RCC 7860 (cell line): ENCODE measurements around the gene MLF2.

Source experiments
- DNase-seq: peaks from one replicate; pipeline ENCODE4 v3.0.0-alpha.2; 2015; ENCODE audit warnings: low spot score
- FAIRE-seq: peaks from 2 replicates; lab custom pipeline; 2012; peaks lifted over from hg19 to GRCh38; lab: Jason Lieb, UNC

The MLF2 gene

DNA sequence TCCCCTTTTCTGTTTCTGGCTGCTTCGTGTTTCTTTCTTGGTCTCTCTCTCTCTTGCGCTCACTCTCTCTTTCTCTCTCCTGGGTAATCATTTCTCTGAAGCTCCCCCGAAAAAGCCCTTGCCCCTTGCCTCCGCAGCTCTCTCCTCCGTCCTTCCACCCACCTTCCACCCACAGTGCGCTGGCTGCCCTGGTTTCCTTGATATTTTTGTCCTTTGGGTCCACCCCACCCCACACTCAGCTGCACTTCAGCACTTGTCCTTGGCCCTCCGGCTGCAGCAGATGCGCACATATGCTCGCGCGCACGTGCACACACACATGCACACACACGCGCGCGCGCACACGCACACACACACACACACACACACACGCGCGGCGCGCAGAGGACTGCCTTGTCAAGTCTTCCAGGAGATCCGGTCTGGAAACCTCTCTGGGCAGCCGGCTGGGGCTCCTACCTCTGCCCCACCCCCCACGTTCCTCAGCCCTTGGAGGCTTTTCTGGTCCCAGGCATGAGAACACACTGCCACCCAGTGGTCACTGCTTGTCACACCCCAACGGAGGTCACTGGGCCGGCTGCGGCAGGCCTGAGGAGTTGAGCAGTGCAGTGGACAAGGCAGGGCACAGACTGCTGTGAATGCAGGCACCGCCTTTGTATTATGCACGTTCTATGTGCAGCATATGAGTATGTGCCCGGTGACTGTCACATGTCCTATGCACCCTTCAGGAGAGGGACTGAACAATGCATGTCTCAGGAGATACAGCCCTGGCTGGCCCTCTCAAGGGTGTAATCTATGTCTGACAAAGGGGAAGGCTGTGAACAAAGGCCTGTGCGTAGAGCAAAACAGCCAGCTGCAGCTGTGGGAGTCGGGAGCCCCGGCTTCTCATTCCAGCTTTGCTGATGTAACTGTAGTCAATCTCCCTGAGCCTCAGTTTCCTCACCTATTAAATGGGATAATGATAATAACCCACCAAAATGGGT, 25.9 kb upstream of the MLF2 start:
- peak; percentile 18 for FAIRE-seq

GRCh38 chr12:6778217-6778573, 25.3 kb upstream of the MLF2 start:
- FAIRE-seq (no peak), DNase-seq (no peak)

More for the DNA sequence above, 25.9 kb upstream of the MLF2 start:
- DNase-seq, result peak; percentile 77

- no peak for DNase-seq
- no peak for FAIRE-seq
Observed at GRCh38 chr12:6777386-6777785, 24.4 kb upstream of the MLF2 start.

- FAIRE-seq, result no peak
- no peak for DNase-seq
Observed at GRCh38 chr12:6775185-6776174, 22.5 kb upstream of the MLF2 start.

DNA sequence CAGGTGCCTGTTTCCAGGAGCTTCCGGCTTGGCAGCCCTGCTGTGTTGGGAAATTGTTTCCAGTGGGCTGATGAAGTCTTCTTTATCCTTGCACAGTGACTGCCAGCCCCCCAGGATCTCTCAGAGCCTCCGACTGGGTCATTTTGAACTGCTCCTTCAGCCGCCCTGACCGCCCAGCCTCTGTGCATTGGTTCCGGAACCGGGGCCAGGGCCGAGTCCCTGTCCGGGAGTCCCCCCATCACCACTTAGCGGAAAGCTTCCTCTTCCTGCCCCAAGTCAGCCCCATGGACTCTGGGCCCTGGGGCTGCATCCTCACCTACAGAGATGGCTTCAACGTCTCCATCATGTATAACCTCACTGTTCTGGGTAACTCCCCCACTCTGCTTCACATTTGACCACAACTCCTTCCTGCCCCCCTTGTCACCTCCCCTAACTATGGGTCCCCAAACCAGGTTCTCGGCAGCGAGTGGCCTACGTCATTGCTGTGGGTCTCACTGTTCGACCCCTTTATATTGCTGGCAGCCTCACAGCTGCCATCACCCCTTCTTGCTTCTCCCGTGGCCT, 21.6 kb upstream of the MLF2 start:
- FAIRE-seq, result no peak
- DNase-seq, result no peak

DNA sequence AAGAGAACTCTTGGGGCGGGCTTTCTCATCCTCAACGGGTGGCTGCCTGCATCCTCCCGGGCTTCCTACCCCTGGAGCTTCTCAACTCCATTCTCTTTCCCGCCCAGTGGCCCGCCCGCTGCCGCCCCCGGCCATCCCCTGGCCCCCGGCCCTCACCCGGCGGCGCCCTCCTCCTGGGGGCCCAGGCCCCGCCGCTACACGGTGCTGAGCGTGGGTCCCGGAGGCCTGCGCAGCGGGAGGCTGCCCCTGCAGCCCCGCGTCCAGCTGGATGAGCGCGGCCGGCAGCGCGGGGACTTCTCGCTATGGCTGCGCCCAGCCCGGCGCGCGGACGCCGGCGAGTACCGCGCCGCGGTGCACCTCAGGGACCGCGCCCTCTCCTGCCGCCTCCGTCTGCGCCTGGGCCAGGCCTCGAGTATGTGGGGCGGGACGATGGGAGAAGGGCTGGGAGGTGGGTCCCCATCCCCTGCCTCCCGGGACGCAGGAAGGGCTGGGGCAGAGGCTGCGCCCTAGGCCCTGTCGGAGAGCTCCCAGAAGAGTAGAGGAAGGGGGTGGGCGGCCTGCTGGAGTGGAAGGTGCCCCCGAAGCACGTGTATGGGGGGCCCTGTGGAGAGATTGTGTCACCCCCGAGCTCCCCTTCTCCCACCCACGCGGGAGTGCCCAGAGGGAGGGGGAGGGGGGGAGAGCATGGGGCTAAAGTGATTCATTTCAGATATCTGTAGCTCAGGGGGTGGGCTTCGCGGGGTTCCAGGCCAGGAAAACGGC, 20.8 kb upstream of the MLF2 start:
- FAIRE-seq, result no peak
- no peak for DNase-seq

- DNase-seq (no peak), FAIRE-seq (no peak)
Observed at GRCh38 chr12:6772726-6773589, 20.0 kb upstream of the MLF2 start.

DNA sequence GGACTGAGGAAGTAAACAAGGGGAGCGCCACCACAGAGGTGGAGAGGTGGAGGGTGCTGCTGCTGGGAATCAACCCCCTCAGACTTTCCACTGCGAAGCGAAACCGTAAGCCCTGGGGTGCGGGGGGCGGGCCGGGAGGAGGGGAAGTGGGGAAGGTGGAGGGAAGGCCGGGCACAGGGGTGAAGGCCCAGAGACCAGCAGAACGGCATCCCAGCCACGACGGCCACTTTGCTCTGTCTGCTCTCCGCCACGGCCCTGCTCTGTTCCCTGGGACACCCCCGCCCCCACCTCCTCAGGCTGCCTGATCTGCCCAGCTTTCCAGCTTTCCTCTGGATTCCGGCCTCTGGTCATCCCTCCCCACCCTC, 19.4 kb upstream of the MLF2 start, which contains the start of gene LAG3:
LAG3 (plus strand) TSS at position 190 of the 365 bp plus-strand sequence. CDS start 333 bp downstream, outside the sequence.
- FAIRE-seq (no peak), DNase-seq (no peak)

- no peak for DNase-seq
- no peak for FAIRE-seq
Observed at GRCh38 chr12:6771509-6772330, 18.8 kb upstream of the MLF2 start.

GRCh38 chr12:6771091-6771495, 18.2 kb upstream of the MLF2 start:
- DNase-seq (no peak), FAIRE-seq (no peak)

DNA sequence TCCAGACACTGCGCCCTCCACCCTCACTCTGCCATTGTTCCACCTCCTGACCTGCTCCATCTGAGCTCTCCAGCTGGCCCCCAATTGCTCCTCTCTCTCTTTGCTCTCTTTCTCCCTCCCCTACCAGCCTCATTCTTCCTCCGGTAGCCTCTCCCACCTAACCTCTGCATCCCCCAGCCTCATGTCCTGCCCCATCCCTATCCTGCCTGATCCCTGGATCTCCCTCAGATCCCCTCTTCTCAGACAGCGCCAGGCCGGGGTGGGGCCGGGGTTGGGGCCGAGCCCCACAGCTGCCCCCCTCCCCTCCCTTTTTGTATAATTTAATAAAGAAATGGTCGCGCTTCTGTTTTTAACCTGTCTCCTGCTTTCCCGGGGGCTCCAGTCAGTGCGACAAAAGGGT, 17.7 kb upstream of the MLF2 start:
- FAIRE-seq, result no peak

GRCh38 chr12:6770094-6770493, 17.2 kb upstream of the MLF2 start:
- DNase-seq (no peak), FAIRE-seq (no peak)

More for the DNA sequence above, 17.7 kb upstream of the MLF2 start:
- DNase-seq, result no peak

DNA sequence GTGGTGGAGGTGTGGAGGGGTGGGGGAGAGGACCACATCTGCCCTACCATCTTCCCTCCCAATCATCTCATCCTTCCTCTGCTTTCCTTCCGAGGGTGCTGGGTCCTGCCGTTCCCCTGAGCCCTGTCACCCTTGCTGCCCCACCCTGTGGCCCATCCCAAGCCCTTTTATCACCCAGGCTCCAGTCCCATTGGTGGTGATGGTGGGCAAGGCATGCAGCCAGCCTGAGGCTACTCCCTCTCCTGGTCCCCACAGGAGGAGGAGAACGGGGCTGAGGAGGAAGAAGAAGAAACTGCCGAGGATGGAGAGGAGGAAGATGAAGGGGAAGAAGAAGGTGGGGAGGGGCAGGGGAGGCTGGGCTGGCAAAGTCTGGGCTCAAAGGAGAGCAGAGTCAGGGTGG, 16.7 kb upstream of the MLF2 start:
- no peak for FAIRE-seq
- DNase-seq, result no peak

GRCh38 chr12:6768990-6769389, 16.0 kb upstream of the MLF2 start:
- FAIRE-seq (no peak), DNase-seq (no peak)

DNA sequence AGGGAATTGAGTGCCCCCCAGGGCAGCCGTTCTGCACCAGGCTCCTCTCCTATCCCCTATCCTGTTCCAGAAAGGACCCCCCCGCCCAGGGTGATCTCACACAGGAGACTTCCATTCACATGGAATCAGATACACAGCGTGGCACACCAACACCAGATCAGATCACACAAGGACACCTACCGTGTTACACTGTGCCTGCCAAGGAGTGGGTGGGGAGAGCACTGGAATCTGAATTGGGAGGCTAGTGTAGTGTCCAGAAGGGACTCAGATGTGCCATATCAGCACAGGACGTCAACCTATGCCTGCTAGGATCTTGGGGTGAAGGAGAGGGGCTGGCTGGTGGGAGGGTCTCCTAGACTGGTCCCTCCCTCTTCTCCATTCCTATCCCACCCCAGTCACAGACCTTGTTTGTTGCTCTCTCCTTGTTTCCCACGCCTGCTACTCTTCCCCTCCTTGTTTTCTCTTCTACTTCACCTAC, 15.5 kb upstream of the MLF2 start:
- DNase-seq, result no peak
- no peak for FAIRE-seq

GRCh38 chr12:6767353-6768319, 14.7 kb upstream of the MLF2 start:
- FAIRE-seq (no peak), DNase-seq (no peak)

GRCh38 chr12:6766651-6767349, 13.9 kb upstream of the MLF2 start:
- DNase-seq (peak; percentile 39), FAIRE-seq (no peak)
